Measurements from ENCODE around the gene LDLRAD3. TPM values are rescaled to one million over a fixed set of nuclear protein-coding genes. Genes with fewer than 3 reads are reported as not detected.

LDLRAD3 gene
- polyA plus RNA-seq, 3 donors = 22.7 to 25.5 (median 23.5) TPM

DNA sequence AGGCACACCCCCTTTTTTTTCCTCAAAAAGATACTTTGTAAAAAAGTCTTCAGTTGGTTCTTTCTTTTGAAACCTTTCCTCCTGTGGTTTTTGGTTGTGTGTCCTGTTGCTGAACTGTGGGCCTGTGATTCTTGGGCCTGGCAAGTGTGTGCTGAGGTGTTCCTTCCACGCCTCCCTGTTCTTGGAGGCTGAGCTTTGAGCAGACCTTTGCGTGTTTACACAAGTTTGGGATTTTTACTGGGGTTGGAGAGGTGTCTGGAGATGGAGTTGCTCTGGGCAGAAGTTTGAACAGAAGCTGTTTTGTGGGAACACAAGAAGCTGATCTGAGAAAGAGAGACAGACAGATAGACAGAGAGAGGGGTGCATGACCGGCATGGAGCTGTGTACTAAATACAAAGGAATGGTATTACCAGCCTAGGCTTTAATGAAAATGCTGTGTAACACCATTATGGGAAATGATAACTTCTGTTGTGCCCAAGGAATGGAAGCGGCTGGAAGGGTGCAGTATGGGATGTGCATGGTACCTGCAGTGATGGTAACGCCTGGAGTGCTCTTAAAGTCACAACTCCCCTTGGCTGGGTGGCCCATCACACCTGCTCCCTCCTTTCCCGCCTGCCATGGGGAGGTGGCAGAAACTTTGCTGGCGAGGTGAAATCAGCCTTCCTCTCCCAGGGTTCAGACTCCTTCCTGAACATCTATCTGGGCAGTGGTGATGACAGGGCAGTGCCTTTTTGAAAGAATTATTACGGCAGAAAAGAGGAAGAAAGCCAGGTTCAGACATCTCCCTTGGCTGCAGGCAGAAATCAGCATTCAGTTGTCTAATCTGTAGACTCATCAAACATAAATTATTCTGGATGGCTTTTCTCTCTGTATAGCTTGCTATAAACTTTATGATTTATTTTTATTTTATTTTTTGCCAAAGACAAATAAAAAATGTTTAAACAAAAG lies 70.4 kb downstream of the LDLRAD3 start:
- DNase-seq (ENCODE audit: low read depth in 3 of 3, low spot score in 2 of 3) = no peak

DNA sequence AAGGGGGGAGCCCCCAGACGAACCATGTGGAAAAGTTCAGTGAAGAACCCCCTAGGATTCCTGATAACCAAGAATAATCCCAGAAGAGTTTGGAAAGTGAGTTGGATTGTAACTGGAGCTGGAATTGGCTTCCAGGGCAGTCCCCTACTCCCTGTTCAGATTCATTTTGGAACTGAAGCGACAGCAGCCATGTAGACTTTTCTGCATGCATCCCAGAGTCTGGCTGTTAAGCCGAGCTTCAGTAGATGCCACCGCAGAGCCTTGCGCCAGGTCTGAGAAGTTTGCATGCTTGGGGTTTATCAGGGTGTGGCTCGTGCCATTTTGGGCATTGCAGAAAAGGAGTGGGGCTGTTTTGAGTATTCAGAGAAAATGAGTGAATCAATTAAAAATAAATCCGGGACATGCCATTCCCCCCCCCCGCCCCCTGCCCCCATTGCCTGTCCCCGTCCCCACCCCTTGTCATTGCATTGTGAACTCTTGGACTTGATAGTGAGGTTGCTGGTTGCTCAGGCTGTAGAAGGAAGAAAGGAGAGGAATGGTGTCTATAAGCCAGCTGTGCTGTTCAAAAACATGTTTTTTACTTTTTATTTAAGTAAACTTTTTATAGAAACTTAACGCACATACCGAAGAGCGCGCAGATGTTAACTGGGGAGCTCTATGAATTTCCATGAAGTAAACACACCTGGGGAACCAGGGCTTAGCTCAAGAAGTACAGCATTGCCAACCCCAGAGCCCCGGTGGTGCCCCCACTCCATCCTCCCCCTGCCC lies 71.2 kb downstream of the LDLRAD3 start:
- DNase-seq (ENCODE audit: low read depth in 3 of 3, low spot score in 2 of 3) = no peak

DNA sequence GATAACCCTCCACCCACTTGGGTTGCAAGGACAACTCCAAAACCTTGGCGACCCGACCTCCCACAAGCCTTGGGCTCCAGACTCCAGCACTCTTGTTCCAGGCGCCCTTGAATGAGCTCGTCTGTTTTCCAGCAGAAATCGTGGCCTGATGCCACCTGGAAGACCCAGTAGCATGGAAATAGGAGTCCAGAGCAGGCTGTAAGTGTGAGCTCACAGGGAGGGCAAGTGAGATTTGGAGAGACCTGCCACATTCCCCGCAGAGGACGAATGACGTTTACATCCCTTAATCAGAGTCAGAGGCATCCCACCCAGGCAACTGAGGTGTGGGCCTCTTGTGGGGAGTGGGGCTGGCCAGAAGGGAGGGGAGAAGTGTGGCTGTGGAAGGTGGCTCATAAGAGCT lies 71.9 kb downstream of the LDLRAD3 start:
- DNase-seq (ENCODE audit: low read depth in 3 of 3, low spot score in 2 of 3) = no peak

DNA sequence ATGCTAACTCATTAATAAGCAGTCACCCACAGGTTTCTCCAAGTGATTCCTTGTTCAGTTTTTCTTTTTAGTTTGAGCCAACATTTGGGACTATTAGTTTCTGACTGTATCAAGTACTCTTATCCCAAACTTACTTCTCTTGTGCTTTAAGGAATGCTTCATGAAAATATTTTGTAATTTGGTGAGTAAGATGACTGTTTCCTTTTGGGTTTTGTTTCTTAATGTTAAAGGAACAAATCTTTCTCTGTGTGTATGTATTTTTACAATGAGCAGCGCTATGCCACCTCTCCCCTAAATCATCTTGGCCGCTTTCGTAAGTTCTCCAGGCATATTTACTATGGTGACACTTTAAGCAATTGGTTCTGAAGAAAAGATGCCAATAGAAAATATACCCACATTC lies 72.4 kb downstream of the LDLRAD3 start:
- no peak for DNase-seq (ENCODE audit: low read depth in 3 of 3, low spot score in 2 of 3)

DNA sequence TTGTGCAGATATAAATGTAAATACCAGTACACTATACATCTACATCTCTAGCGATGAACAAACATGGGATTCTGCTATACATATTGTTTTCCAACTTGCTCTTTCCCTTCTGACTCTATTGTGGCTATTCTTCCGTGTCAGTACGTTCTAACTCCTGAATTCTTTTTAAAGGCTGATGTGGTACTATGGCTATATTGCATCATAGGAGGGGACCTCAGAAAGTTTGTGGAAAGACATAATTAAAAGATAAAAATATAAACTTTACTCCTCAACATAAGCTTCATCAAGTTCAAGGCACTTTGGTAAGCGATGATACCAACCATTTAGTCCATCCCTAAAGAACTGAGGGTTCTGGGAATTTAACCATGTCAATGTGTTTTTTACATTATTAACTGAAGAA lies 72.8 kb downstream of the LDLRAD3 start:
- no peak for DNase-seq (ENCODE audit: low read depth in 3 of 3, low spot score in 2 of 3)

DNA sequence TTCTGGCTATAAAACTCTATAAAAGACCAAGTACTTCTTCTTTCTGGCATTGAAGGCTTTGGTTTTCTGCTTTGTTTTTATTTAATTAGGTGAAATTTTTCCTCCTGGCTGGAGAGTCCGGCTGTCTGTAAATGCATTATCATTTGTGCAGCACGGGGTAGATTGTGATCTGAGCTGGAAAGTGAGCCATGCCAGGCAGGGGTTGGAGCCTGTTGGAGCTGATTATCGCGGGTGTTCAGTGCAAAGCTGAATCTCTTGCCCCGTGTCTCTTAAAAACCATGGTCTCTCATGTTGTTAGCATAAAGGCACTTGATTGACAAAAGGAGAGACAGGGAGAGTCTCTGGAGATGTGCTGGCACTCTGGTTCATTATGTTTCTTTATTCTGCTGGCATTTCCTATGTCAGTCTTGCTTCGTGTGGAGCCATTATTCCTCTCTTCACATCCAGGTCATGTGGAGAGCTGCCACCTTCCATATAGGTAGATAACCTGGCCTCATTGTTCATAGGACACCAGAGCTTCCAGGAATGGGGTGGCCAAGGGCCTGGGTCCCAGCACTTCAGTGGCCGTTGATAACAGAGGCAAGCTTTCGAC lies 75.2 kb downstream of the LDLRAD3 start:
- DNase-seq (ENCODE audit: low read depth in 3 of 3, low spot score in 2 of 3) = no peak

DNA sequence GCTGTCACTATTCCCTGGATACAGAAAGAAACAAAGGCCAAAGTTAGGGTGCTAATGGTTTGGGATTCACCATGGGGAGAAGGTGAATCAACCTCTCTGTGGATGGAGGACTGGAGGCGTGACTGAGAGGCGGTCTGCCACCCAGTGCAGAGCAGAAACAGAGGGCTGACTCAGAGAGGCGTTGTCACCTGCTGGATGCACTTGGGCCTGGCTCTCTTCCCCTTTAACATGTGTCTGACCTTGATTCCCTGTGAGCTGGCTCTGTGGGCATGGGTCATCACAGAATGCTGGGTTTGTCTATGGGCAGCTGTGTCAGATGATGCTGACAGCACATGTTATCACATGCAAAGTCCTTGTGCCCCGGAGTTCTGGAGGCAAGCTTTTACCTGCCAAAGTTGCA lies 75.9 kb downstream of the LDLRAD3 start:
- DNase-seq (ENCODE audit: low read depth in 3 of 3, low spot score in 2 of 3) = no peak

DNA sequence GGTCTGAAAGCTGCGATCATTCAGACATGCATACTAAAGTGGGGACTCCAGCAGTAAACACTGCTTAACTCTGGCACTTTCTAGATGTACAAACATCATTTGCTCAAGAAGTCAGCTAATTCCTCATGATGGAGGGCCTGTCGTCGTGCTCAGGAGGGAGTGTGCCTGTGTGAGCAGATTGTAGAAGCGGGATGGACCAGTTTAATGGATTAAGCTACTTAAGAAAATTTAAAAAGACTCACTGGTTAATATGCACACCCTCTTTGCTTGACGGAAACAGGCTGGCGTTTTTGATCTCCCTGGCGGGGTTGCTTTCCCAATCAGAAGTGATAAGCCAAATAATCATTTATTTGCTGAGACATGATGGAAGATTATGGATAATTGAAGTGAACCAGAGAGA lies 79.0 kb downstream of the LDLRAD3 start:
- no peak for DNase-seq (ENCODE audit: low read depth in 3 of 3, low spot score in 2 of 3)

DNA sequence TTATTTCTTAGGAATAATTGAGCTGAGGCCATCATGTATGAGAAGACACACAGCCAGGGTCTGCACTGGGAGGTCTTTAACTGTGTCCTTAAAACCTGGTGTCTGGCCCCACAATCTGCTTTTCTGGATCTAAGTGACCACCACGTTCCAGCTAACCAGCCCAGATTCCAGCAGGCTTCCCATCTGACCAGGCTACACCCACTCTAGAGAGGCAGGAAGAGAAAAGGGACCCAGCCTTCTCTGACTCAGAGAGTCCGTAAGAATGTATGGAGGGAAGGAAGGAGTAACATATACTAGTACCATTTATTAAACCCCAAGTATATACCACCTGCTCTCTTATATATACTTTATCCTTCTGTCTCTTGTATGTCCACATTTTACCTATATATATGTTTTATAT lies 80.1 kb downstream of the LDLRAD3 start:
- DNase-seq (ENCODE audit: low read depth in 3 of 3, low spot score in 2 of 3) = no peak

DNA sequence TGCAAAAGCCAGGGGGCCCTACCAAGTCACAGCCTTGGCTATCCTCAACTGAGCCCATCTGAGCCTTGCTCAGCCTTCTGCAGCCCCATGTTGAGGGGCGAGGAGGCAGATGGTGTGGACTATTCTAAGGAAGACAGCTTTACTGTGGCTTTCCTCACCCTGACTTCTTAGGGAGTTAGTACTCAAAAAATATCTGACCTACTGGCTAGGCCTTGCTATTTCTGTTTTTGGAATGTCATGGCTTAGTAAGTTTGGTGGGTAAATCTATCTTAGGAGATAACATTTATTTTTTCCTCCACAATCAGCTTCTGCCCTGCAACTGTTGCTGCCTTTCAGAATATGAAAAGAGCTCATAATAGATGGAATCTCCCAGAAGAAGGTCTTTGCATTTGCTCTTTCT lies 80.9 kb downstream of the LDLRAD3 start:
- no peak for DNase-seq (ENCODE audit: low read depth in 3 of 3, low spot score in 2 of 3)

DNA sequence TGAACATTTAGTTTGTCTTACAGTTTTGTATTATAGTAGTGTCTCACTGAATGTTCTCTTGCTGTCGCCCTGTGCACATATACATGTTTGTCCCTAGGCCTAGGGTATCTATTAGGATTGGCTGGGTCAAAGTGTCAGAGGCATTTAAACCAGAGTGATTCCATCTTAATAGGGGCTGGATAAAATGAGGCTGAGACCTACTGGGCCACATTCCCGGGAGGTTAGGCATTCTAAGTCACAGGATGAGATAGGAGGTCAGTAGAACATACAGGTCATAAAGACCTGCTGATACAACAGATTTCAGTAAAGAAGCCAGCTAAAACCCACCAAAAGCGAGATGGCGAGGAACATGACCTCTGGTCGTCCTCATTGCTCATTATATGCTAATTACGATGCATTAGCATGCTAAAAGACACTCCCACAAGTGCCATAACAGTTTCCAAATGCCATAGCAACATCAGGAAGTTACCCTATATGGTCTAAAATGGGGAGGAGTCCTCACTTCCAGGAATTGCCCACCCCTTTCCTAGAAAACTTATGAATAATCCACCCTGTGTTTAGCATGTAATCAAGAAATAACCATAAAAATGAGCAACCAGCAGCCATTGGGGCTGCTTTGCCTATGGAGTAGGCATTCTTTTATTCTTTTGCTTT lies 82.6 kb downstream of the LDLRAD3 start:
- no peak for DNase-seq (ENCODE audit: low read depth in 3 of 3, low spot score in 2 of 3)

DNA sequence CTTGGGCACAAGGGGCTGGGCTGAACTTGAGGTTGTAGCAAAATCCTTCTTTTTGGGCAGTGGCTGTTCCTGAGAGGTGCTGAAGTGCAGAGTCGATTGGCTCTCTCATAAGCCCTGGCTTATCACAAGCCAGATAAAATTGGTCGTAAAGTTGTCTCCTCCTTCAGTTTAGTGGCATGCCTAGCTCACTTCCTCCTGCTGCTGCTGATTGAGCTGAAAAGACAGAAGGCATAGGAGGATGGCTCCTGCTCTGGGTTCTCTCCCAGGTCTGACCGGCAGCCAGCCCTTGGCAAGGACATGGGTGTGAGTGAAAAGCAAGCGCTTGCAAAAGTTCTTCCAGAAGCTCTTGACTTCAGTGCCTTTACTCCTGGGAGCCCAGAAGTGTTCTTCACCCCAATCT lies 83.9 kb downstream of the LDLRAD3 start:
- no peak for DNase-seq (ENCODE audit: low read depth in 3 of 3, low spot score in 2 of 3)

DNA sequence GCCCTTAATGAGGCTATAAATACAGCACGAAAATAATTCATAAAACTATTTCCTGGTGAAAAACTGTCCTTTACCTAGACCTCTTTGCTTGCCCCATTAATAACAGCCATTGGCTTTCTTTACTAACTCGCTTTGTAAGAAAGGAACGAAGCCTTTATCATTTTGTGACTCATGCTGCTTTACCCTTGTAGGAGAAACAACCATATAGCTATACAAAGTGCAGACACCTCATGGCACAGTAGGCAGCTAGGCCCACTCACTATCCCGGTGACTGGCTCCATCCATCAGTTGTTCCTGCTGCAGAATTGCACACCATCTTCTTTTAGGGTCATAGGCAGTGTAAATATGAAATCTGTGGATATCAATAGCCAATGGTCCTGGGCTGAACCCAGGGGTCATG lies 85.8 kb downstream of the LDLRAD3 start:
- no peak for DNase-seq (ENCODE audit: low read depth in 3 of 3, low spot score in 2 of 3)

DNA sequence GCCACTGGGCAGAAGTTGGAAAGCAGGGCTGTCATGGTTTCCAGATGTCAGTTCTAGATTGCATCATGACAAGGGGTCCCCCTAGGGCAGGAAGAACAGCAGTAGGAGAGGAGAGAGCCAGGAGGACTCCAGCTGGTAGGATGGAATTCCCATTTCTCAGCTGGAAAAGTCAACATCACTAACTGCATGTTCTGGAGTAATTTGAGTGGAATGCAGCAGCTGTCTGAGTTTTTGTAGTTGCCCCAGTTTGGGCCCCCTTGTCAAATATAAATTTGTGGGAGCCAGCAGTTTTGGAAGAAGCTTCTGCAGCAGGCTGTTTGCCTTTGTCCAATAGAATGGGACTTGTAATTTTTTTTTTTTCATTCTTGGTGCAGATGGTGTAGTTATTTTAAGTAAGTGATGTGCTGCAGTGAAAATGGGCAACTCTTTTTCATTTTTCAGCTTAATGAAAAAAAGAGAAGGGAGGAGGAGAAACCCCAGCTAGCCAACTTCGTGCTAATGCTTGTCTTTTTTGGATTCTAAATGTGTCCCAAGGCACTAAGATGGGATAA lies 86.9 kb downstream of the LDLRAD3 start:
- DNase-seq (ENCODE audit: low read depth in 3 of 3, low spot score in 2 of 3) = no peak

DNA sequence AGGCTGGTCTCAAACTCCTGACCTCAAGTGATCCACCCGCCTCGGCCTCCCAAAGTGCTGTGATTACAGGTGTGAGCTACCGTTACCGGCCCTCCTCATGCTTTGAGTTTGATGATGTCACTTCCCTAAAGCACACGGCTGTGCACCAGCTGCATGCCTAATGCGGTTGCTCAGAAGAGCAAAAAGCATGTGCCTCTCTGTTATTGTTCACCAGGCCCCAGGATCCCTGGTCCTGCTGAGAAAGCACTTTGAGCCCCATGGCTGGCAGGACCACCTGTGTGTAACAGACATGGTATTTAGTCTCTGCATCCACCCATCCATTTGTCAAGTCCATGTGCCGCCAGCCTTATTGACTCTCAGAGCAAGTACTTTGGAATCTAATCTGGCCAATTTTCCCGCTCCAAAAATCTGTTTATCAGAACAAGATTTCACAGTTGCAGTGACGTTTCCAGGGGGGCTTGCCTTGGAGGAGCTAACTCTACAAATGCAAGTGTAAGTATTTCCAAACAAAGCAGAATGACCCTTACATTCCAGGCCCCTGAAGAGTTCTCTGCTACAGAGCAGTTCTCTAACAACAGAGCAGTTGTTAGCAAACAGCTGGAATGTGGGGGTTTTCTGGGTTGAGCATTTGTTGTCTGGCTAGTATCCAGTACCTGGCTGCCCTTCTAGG lies 89.4 kb downstream of the LDLRAD3 start:
- DNase-seq (ENCODE audit: low read depth in 3 of 3, low spot score in 2 of 3) = no peak

DNA sequence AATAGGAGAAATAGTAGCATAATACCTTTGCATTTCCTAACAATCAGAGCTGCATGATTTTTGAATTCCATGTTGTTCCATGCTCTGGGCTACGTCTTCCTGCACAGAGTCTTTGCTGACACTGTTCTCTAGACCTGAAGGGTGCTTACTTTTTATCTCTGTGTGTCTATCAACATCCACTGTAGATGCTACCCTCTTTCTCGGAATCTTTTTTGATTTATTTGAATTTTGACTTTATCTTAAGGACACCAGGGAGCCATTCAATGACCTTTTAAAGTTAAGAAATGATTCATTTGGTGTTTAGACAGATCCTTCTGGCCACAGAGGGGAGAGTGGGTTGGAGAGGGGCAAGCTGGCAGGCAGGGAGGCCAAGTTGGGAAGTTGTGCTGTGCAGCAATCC lies 90.1 kb downstream of the LDLRAD3 start:
- DNase-seq (ENCODE audit: low read depth in 3 of 3, low spot score in 2 of 3) = no peak

DNA sequence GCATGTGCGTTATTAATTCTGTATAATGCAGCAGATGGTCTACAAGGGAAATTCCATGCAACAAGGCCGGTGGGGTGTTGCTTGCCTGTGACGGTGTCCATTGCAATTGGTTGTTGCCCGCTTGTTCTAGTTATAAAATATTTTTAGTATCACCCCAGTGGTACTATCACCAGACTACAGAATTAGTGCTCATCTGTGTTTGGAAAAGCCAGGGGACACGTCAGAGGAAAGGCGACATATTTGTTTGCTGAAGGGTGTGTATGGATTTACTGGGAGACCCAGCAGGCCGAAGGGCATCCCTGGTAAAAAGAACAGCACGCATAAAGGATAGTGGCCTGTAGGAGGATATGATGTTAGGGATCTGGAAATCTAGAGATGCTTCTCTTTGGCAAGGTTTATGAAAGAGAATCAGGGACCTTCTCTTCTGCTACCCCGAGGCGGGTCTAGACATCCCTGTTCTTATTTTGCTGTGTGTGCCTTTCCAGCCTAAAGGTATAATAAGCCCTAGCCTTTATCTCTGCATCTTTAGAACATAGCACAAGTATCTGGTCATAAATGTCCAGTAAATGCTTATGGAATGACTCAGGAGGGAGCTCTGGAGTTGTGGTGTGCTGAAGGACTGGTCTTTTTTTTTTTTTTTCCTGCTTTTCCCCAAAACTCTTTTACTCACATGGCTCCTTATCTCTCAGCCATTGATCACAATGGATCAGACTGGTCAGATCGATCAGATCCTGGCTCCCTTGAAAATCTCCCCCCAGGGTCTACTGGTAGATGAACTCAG lies 90.9 kb downstream of the LDLRAD3 start:
- no peak for DNase-seq (ENCODE audit: low read depth in 3 of 3, low spot score in 2 of 3)

DNA sequence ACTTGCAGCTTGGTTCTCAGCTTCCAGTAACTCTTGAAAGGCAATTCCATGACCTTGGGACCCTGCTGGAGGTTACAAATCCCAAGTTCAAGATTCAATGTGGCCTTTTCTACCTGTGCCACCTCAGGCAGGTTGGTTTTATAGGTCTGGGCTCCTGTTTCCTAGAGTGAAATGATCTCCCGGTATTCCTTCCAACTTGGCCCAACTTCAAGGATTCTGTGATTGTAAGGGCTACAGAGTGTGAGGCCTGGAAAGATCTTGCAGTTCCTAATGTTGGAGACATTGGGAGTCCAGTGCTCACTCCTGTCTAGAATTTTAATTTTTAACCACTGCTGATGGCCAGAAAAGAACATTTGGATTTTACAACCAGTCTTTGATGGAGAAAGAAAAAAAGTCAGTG lies 91.6 kb downstream of the LDLRAD3 start:
- no peak for DNase-seq (ENCODE audit: low read depth in 3 of 3, low spot score in 2 of 3)

DNA sequence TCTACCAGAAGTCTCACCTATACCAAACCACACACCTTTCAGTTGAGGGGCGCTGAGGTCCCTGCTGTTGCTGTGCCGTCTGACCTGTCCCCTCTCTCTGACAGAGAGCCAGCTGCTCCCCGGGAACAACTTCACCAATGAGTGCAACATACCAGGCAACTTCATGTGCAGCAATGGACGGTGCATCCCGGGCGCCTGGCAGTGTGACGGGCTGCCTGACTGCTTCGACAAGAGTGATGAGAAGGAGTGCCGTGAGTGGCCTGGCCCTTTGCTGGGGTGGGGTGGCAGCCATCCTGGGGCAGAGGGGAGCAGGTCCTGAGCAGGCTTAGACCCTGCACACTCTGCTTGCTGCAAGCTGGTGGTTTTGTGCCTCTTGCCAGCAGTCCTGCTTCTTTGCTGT lies 92.1 kb downstream of the LDLRAD3 start:
- DNase-seq (ENCODE audit: low read depth in 3 of 3, low spot score in 2 of 3) = no peak

All from right renal cortex interstitium (tissue), 3 donors.